ENCODE measurements around the gene SLC12A4. TPM values are rescaled to one million over a fixed set of nuclear protein-coding genes. Genes with fewer than 3 reads are reported as not detected.
A peak's percentile ranks its signal among the peaks of the same experiment; 100 is the strongest.

SLC12A4 gene
- total and polyA plus RNA-seq, 2 of the 13 experiments (the other 11 are each of a cell fraction or from before 2014, with no cell fraction given), result 65.1 to 84.3 TPM

- TF ChIP-seq KIAA2018 (CRISPR knock-in tag; IDR thresholded peaks at IDR 0.05; ENCODE audit: borderline replicate concordance), result no peak
- TF ChIP-seq ZC3H4 (CRISPR knock-in tag; IDR thresholded peaks at IDR 0.05; ENCODE audit: borderline replicate concordance), result no peak
- no peak for TF ChIP-seq CREB3 (CRISPR knock-in tag; IDR thresholded peaks at IDR 0.05)
- TF ChIP-seq ZNF17 (CRISPR knock-in tag; IDR thresholded peaks at IDR 0.05), result no peak
- TF ChIP-seq MAFG (CRISPR knock-in tag; IDR thresholded peaks at IDR 0.05), result no peak
- TF ChIP-seq RFX1 (IDR thresholded peaks at IDR 0.05), result no peak
- no peak for TF ChIP-seq STAT5B (CRISPR knock-in tag; IDR thresholded peaks at IDR 0.05)
- TF ChIP-seq ZNF274 (CRISPR knock-in tag; IDR thresholded peaks at IDR 0.05), result no peak
- no peak for TF ChIP-seq CBFB (CRISPR knock-in tag; IDR thresholded peaks at IDR 0.05)
- no peak for TF ChIP-seq CEBPG (CRISPR knock-in tag; IDR thresholded peaks at IDR 0.05)
- no peak for TF ChIP-seq CHD4 (IDR thresholded peaks at IDR 0.05; ENCODE audit: borderline replicate concordance, low read length)
- no peak for TF ChIP-seq ZBTB14 (CRISPR knock-in tag; IDR thresholded peaks at IDR 0.05)
- TF ChIP-seq ZFY (CRISPR knock-in tag; IDR thresholded peaks at IDR 0.05), result no peak
- no peak for TF ChIP-seq SP140L (CRISPR knock-in tag; IDR thresholded peaks at IDR 0.05; ENCODE audit: borderline replicate concordance)
- TF ChIP-seq NR1H2 (CRISPR knock-in tag; IDR thresholded peaks at IDR 0.05; ENCODE audit: borderline replicate concordance, low read depth), result no peak
- no peak for TF ChIP-seq ZNF18 (CRISPR knock-in tag; IDR thresholded peaks at IDR 0.05; ENCODE audit: insufficient replicate concordance)
- TF ChIP-seq ELF4 (CRISPR knock-in tag; IDR thresholded peaks at IDR 0.05; ENCODE audit: borderline replicate concordance), result no peak
- TF ChIP-seq ZMYM3 (CRISPR knock-in tag; IDR thresholded peaks at IDR 0.05), result no peak
- TF ChIP-seq ZFP1 (CRISPR knock-in tag; IDR thresholded peaks at IDR 0.05), result no peak
- 0 out of 2 replicates have a peak, but pooled peaks have one; percentile 12 for TF ChIP-seq ZNF30 (CRISPR knock-in tag; IDR thresholded peaks at IDR 0.05)
Measured at GRCh38 chr16:67893743-67894399, 74.6 kb downstream of the SLC12A4 start (continued).
